ENCODE measurements around the gene C7orf25.
A peak's percentile ranks its signal among the peaks of the same experiment; 100 is the strongest.

Gene C7orf25

GRCh38 chr7:42911454-42912447 lies at the start of gene C7orf25 (continued):
- no peak for TF ChIP-seq ZNF146 (tag by site-specific recombination; IDR thresholded peaks at IDR 0.05)
- peak; percentile 71; the same call in 1 of the 2 replicates for TF ChIP-seq ZNF626 (tag by site-specific recombination; IDR thresholded peaks at IDR 0.05)
- TF ChIP-seq ZNF654 (tag by site-specific recombination; IDR thresholded peaks at IDR 0.05; ENCODE audit: low read depth): no peak
- peak; percentile 95 for TF ChIP-seq ZNF561 (tag by site-specific recombination; IDR thresholded peaks at IDR 0.05; ENCODE audit: borderline replicate concordance)
- TF ChIP-seq ZNF221 (tag by site-specific recombination; IDR thresholded peaks at IDR 0.05; ENCODE audit: borderline replicate concordance): no peak
- 0 out of 2 replicates have a peak, but pooled peaks have one; percentile 23 for TF ChIP-seq ZNF785 (tag by site-specific recombination; IDR thresholded peaks at IDR 0.05)
- peak; percentile 90 for TF ChIP-seq ZNF580 (tag by site-specific recombination; IDR thresholded peaks at IDR 0.05)
- TF ChIP-seq HIC1 (tag by site-specific recombination; IDR thresholded peaks at IDR 0.05): peak; percentile 99
- TF ChIP-seq ZNF501 (tag by site-specific recombination; IDR thresholded peaks at IDR 0.05): peak; percentile 73; the same call in 1 of the 2 replicates
- 0 out of 2 replicates have a peak, but pooled peaks have one; percentile 50 for TF ChIP-seq ZNF391 (tag by site-specific recombination; IDR thresholded peaks at IDR 0.05; ENCODE audit: borderline replicate concordance, low read depth)
- peak; percentile 65 for TF ChIP-seq INSM2 (tag by site-specific recombination; IDR thresholded peaks at IDR 0.05)
- peak; percentile 95 for TF ChIP-seq ZBTB20 (tag by site-specific recombination; IDR thresholded peaks at IDR 0.05)
- no peak for TF ChIP-seq ZNF488 (tag by site-specific recombination; IDR thresholded peaks at IDR 0.05)
- peak; percentile 99 for TF ChIP-seq YY1 (tag by site-specific recombination; IDR thresholded peaks at IDR 0.05)
- TF ChIP-seq ZBTB21 (tag by site-specific recombination; IDR thresholded peaks at IDR 0.05): peak; percentile 27; the same call in 1 of the 2 replicates
- no peak for TF ChIP-seq ZNF558 (tag by site-specific recombination; IDR thresholded peaks at IDR 0.05)
- peak; percentile 45 for TF ChIP-seq ZBTB48 (tag by site-specific recombination; IDR thresholded peaks at IDR 0.05)
- peak; percentile 73 for TF ChIP-seq KLF1 (tag by site-specific recombination; IDR thresholded peaks at IDR 0.05)
- TF ChIP-seq GFI1B (tag by site-specific recombination; IDR thresholded peaks at IDR 0.05): 0 out of 2 replicates have a peak, but pooled peaks have one; percentile 18
- TF ChIP-seq BCL6B (tag by site-specific recombination; IDR thresholded peaks at IDR 0.05): no peak
- TF ChIP-seq ZNF76 (tag by site-specific recombination; IDR thresholded peaks at IDR 0.05; ENCODE audit: borderline replicate concordance, low read depth): peak; percentile 96
- no peak for TF ChIP-seq ZNF157 (tag by site-specific recombination; IDR thresholded peaks at IDR 0.05)
- peak; percentile 47; the same call in 1 of the 2 replicates for TF ChIP-seq ZNF341 (tag by site-specific recombination; IDR thresholded peaks at IDR 0.05; ENCODE audit: low read depth)
- TF ChIP-seq ZNF24 (tag by site-specific recombination; IDR thresholded peaks at IDR 0.05): peak; percentile 88
- no peak for TF ChIP-seq ZNF704 (tag by site-specific recombination; IDR thresholded peaks at IDR 0.05)
- TF ChIP-seq ZNF660 (tag by site-specific recombination; IDR thresholded peaks at IDR 0.05): peak; percentile 65; the same call in 1 of the 2 replicates
